ENCODE data around the gene RASGEF1C.

DNA sequence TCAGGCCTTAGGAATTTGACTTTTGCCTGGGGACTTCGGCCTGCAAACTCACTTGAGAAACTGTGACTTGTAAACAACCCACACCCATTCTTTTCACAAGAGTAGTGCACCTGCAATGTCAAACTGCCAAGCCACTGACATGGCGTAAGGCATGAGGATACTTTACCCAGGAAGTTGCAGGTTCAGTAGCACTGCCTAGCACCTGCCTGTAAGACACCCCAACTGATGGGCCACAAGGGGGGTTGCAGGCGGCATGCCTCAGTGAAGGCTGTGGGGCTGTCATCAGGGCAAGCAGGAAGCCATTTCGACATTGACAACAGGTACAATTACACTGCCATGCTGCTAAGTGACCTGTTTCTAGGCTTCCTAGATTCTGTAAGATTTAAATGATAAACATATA is 41.3 kb upstream of the RASGEF1C start:
- TF ChIP-seq EZH2 (IDR thresholded peaks at IDR 0.05) = no peak
- no peak for TF ChIP-seq POLR2AphosphoS5 (IDR thresholded peaks at IDR 0.05; ENCODE audit: borderline replicate concordance, low read depth, low read length)
- no peak for TF ChIP-seq FOXP2 (optimal IDR thresholded peaks at IDR 0.05; ENCODE audit: control extremely low read depth, extremely low read length, insufficient read depth)
